Ramos (cell line): ENCODE results near the gene LINC01488.

Experiments
- in situ Hi-C: fragments of 300-500 bp; cut with MboI; formaldehyde crosslinking; loops from one replicate; pipeline ENCODE4 v1.14.3; 2022; ENCODE audit warnings: low sequenced_read_pairs; ENCODE audit not compliant: unreplicated experiment

The LINC01488 gene

GRCh38 chr11:69539416-69540117, 58.1 kb downstream of the LINC01488 start:
- in situ Hi-C loops = no loop called here

- in situ Hi-C loops = no loop called here
These were observed 58.9 kb downstream of the LINC01488 start for GRCh38 chr11:69540118-69541000.

GRCh38 chr11:69541001-69541285, 59.5 kb downstream of the LINC01488 start:
- in situ Hi-C loops = no loop called here

- in situ Hi-C loops = no loop called here
These were observed 60.2 kb downstream of the LINC01488 start for GRCh38 chr11:69541501-69542313.

- in situ Hi-C loops = no loop called here
These were observed 61.1 kb downstream of the LINC01488 start for GRCh38 chr11:69542314-69543168.
